ENCODE data around the gene GVQW3. TPM values are rescaled to one million over a fixed set of nuclear protein-coding genes. Genes with fewer than 3 reads are reported as not detected.

GVQW3 gene
- 1.8 and 1.9 TPM in 2 replicates for total RNA-seq

GRCh38 chr11:76380977-76381719 is at the start of gene GVQW3, which contains the start of gene THAP12:
Gene GVQW3 (plus strand): TSS chr11:76381323. CDS start chr11:76381829, 506 bp downstream.
Gene THAP12 (minus strand): TSS chr11:76381132. CDS start chr11:76380836, 296 bp downstream.

DNA sequence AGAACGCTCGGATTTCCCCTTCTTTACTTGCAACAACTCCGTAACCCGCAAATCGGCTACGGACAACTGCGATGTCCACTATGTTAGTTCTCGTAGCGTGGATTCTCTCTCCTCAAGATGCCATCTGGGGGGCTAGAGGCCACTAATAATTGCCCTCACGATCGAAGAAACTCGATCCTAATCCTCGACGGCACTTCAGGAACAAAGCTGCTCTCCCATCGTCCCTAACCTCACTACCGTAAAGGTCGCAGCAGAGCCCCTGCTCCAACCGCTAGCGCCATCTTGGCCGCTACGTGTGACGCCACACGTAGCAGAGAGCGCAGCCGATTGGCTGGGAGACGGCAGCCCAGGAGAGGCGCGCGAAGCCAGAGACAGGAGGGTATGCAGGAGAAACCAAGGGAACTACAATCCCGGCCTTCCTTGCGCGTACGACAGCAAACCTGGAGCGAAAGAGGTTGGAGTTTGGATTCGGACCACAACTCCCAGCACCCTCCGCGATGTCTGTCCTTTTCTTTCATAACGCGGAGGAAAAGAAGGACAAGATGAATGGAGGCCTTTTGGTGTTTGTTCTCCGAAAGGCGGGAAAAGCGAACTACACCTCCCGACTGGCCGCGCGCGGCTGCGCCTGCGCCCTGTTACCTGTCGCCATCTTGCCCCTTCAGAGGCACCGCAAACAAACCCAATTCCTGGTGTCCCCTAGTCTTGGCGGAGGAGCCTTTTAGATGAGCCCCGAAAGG is 63.4 kb downstream of the GVQW3 start, which contains the start of gene EMSY:
EMSY (plus strand) TSS at position 635 of the 737 bp plus-strand sequence. CDS start 1,921 bp downstream, outside the sequence.

Small RNA genes lying within 50 kb of the gene (small RNA-seq; reads per million reads assigned to genes)
- not detected for gene RF00019

Other genes with a start within 250 kb of the GVQW3 start
- gene WNT11, start 174.8 kb upstream of the GVQW3 start, total RNA-seq = 12.9 and 40.7 TPM in 2 replicates
- gene THAP12, start 191 bp upstream of the GVQW3 start, total RNA-seq = 43.2 and 48.4 TPM in 2 replicates
- gene EMSY, start 63.7 kb downstream of the GVQW3 start, total RNA-seq = 14.8 and 20.1 TPM in 2 replicates